ENCODE data around the gene RABGAP1L.

RABGAP1L gene

GRCh38 chr1:174942547-174943255 lies 783.4 kb downstream of the RABGAP1L start:
- CTCF ChIA-PET: no interaction called here
- no peak overlapping the region for H3K27ac ChIP-seq (ENCODE audit: extremely low read depth, low read depth, low read length)
- POLR2A ChIA-PET: no interaction called here
- H3K36me3 ChIP-seq (ENCODE audit: control insufficient read depth in 2 of 2, insufficient read depth in 1 of 2, low read length in 2 of 2): no peaks in the 10 kb centered on the region
- no peak overlapping the region for H3K4me3 ChIP-seq (ENCODE audit: low read depth, low read length)
- TF ChIP-seq ZNF423 (tag by site-specific recombination; IDR thresholded peaks at IDR 0.05) (no peak), ZNF37A (tag by site-specific recombination; IDR thresholded peaks at IDR 0.05) (no peak), PRDM6 (tag by site-specific recombination; IDR thresholded peaks at IDR 0.05) (no peak), ZNF621 (tag by site-specific recombination; IDR thresholded peaks at IDR 0.05) (no peak), YY1 (tag by site-specific recombination; IDR thresholded peaks at IDR 0.05) (no peak), ZBTB44 (tag by site-specific recombination; IDR thresholded peaks at IDR 0.05) (no peak)
- TF ChIP-seq, protein P1, sequence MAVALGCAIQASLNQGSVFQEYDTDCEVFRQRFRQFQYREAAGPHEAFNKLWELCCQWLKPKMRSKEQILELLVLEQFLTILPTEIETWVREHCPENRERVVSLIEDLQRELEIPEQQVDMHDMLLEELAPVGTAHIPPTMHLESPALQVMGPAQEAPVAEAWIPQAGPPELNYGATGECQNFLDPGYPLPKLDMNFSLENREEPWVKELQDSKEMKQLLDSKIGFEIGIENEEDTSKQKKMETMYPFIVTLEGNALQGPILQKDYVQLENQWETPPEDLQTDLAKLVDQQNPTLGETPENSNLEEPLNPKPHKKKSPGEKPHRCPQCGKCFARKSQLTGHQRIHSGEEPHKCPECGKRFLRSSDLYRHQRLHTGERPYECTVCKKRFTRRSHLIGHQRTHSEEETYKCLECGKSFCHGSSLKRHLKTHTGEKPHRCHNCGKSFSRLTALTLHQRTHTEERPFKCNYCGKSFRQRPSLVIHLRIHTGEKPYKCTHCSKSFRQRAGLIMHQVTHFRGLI (tag by site-specific recombination; IDR thresholded peaks at IDR 0.05): no peak
- TF ChIP-seq, protein P2, sequence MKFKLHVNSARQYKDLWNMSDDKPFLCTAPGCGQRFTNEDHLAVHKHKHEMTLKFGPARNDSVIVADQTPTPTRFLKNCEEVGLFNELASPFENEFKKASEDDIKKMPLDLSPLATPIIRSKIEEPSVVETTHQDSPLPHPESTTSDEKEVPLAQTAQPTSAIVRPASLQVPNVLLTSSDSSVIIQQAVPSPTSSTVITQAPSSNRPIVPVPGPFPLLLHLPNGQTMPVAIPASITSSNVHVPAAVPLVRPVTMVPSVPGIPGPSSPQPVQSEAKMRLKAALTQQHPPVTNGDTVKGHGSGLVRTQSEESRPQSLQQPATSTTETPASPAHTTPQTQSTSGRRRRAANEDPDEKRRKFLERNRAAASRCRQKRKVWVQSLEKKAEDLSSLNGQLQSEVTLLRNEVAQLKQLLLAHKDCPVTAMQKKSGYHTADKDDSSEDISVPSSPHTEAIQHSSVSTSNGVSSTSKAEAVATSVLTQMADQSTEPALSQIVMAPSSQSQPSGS (tag by site-specific recombination; IDR thresholded peaks at IDR 0.05; ENCODE audit: low read depth): no peak
- H3K9me3 ChIP-seq (ENCODE audit: control insufficient read depth, insufficient read depth, low read depth, low read length): no peaks in the 10 kb centered on the region
- H3K4me1 ChIP-seq (ENCODE audit: control insufficient read depth, insufficient read depth, low read length): no peaks in the 10 kb centered on the region

- Histone ChIP-seq H3K9me3 (ENCODE audit: control insufficient read depth, insufficient read depth, low read depth, low read length) (no peaks in the 10 kb centered on the region), H3K36me3 (ENCODE audit: control insufficient read depth in 2 of 2, insufficient read depth in 1 of 2, low read length in 2 of 2) (no peaks in the 10 kb centered on the region), H3K4me1 (ENCODE audit: control insufficient read depth, insufficient read depth, low read length) (no peaks in the 10 kb centered on the region), H3K27ac (ENCODE audit: extremely low read depth, low read depth, low read length) (no peak overlapping the region), H3K4me3 (ENCODE audit: low read depth, low read length) (no peak overlapping the region)
- CTCF ChIA-PET: interaction anchor here (0.6 to 0.7 kb wide), 2 partner anchors 27 to 28 kb away, joined by 3 read pairs; no protein-coding TSS in a partner anchor
- TF ChIP-seq OSR2 (tag by site-specific recombination; IDR thresholded peaks at IDR 0.05) (no peak), ZNF596 (tag by site-specific recombination; IDR thresholded peaks at IDR 0.05) (no peak), ZNF132 (tag by site-specific recombination; IDR thresholded peaks at IDR 0.05; ENCODE audit: borderline replicate concordance) (no peak), ZNF274 (IDR thresholded peaks at IDR 0.05; ENCODE audit: low read length) (no peak), ZNF274 (tag by site-specific recombination; IDR thresholded peaks at IDR 0.05; ENCODE audit: borderline replicate concordance) (no peak), ZNF510 (tag by site-specific recombination; IDR thresholded peaks at IDR 0.05; ENCODE audit: insufficient replicate concordance) (no peak), ZNF24 (tag by site-specific recombination; IDR thresholded peaks at IDR 0.05) (no peak), ZNF843 (tag by site-specific recombination; IDR thresholded peaks at IDR 0.05) (no peak), ZNF146 (tag by site-specific recombination; IDR thresholded peaks at IDR 0.05) (no peak), ZNF19 (tag by site-specific recombination; IDR thresholded peaks at IDR 0.05; ENCODE audit: low read depth) (no peak), ZNF776 (tag by site-specific recombination; IDR thresholded peaks at IDR 0.05; ENCODE audit: borderline replicate concordance) (no peak)
- TF ChIP-seq, protein P3, sequence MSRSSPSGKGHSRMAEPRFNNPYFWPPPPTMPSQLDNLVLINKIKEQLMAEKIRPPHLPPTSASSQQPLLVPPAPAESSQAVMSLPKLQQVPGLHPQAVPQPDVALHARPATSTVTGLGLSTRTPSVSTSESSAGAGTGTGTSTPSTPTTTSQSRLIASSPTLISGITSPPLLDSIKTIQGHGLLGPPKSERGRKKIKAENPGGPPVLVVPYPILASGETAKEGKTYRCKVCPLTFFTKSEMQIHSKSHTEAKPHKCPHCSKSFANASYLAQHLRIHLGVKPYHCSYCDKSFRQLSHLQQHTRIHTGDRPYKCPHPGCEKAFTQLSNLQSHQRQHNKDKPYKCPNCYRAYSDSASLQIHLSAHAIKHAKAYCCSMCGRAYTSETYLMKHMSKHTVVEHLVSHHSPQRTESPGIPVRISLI (tag by site-specific recombination; IDR thresholded peaks at IDR 0.05): no peak
- TF ChIP-seq, protein P4, sequence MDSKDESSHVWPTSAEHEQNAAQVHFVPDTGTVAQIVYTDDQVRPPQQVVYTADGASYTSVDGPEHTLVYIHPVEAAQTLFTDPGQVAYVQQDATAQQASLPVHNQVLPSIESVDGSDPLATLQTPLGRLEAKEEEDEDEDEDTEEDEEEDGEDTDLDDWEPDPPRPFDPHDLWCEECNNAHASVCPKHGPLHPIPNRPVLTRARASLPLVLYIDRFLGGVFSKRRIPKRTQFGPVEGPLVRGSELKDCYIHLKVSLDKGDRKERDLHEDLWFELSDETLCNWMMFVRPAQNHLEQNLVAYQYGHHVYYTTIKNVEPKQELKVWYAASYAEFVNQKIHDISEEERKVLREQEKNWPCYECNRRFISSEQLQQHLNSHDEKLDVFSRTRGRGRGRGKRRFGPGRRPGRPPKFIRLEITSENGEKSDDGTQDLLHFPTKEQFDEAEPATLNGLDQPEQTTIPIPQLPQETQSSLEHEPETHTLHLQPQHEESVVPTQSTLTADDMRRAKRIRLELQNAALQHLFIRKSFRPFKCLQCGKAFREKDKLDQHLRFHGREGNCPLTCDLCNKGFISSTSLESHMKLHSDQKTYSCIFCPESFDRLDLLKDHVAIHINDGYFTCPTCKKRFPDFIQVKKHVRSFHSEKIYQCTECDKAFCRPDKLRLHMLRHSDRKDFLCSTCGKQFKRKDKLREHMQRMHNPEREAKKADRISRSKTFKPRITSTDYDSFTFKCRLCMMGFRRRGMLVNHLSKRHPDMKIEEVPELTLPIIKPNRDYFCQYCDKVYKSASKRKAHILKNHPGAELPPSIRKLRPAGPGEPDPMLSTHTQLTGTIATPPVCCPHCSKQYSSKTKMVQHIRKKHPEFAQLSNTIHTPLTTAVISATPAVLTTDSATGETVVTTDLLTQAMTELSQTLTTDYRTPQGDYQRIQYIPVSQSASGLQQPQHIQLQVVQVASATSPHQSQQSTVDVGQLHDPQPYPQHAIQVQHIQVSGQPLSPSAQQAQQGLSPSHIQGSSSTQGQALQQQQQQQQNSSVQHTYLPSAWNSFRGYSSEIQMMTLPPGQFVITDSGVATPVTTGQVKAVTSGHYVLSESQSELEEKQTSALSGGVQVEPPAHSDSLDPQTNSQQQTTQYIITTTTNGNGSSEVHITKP (tag by site-specific recombination; IDR thresholded peaks at IDR 0.05): no peak
- POLR2A ChIA-PET: no interaction called here
Observed at GRCh38 chr1:174946031-174946430, 786.7 kb downstream of the RABGAP1L start.

Data from HEK293 (cell line).